HG03342 (cell line): ENCODE measurements around the gene PDE4B.
"Not testable (repeated sequence)": the region's sequence is repeated elsewhere in the genome, so short reads cannot be mapped to it uniquely, and the experiment has no call there.

Experiments
- ATAC-seq: cut with Tn5 transposase; IDR thresholded peaks from one replicate; pipeline ENCODE4 v1.9.1; 2021; ENCODE audit warnings: mild to moderate bottlenecking, moderate library complexity; ENCODE audit not compliant: unreplicated experiment

Gene PDE4B

GRCh38 chr1:66108624-66109023, 315.9 kb downstream of the PDE4B start:
- no peak for ATAC-seq

DNA sequence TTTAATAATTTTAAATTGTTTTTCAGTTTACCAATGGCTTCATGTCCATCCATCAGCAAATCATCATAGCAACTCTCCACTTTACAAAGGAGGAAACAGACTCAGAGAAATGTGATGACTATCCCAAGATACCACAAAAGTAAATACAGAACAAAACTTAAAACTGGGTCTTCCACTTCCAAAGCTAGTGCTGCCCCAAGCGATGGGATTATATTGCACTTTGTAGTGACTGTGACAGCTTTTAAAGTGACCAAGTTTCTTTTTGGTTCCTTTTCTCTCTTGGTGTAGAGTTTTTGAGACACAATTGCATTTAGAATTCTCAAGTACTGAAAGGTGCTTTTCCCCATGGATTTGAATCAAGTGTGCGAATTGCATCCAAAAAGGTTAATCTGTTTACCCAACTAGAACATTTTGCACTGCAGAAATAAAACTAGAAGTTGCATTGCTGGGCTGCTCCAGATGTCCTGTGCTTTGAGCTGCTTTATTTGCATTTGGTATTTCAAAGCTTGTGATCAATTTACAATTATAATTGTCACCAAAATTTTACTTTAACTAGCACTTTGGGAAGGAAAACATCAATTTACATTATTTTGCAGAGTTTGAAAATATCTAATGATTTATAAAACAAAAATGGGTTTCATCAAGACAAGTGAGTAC, 320.2 kb downstream of the PDE4B start:
- no peak for ATAC-seq

GRCh38 chr1:66119148-66119547, 326.5 kb downstream of the PDE4B start:
- no peak for ATAC-seq

- no peak for ATAC-seq
These were observed 332.0 kb downstream of the PDE4B start for GRCh38 chr1:66124670-66125069.

DNA sequence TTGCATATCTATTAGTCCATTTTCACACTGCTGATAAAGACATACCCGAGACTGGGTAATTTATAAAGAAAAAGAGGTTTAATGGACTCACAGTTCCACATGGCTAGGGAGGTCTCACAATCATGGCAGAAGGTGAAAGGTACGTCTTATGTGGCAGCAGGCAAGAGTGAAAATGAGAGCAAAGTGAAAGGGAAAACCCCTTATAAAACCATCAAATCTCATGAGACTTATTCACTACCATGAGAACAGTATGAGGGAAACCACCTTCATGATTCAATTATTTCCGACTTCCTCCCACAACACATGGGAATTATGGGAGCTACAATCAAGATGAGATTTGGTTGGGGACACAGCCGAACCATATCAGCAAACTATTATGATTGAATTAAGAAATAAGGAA, 335.9 kb downstream of the PDE4B start:
- not testable (repeated sequence) for ATAC-seq

DNA sequence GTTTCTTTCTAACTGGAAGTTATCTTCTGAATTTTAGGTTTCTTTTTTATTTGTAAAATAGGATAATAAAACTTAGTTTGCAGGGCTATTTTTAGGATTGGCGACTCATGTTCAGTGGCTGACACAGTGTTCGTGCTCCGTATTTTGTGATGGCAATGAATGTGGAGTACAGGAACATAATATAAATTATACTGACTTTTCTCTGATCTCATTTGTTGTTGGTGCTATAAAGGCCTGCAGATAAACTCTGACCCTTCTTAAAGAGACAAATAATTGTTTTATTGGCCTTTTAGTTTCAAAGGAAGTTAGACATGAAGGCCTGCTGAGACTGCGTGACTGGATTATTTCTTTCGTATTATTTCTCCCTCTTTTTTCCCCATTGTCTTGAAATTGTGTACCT, 339.6 kb downstream of the PDE4B start:
- ATAC-seq: no peak

DNA sequence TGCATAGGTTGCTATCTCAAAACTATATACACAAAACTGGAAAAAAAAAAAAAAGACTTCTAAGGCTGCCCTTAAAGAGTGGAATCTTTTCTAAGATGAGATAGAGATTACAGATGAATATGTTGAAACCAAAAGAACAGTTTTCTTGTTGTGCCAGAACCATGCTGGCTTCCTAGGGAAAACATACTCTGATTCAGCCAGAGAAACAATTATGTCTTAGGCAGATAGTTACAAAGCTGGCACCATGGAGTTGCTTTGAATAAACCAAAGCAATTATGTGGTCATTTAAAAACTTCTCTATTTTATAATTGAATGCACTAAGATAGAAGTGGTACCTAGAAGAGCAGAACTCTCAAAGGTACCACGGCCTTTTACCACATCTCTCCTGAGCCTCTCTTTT, 341.3 kb downstream of the PDE4B start:
- ATAC-seq: no peak

GRCh38 chr1:66135161-66135560, 342.5 kb downstream of the PDE4B start:
- ATAC-seq: no peak

GRCh38 chr1:66136423-66136822, 343.7 kb downstream of the PDE4B start:
- ATAC-seq: not testable (repeated sequence)

GRCh38 chr1:66137235-66137634, 344.5 kb downstream of the PDE4B start:
- ATAC-seq: no peak

DNA sequence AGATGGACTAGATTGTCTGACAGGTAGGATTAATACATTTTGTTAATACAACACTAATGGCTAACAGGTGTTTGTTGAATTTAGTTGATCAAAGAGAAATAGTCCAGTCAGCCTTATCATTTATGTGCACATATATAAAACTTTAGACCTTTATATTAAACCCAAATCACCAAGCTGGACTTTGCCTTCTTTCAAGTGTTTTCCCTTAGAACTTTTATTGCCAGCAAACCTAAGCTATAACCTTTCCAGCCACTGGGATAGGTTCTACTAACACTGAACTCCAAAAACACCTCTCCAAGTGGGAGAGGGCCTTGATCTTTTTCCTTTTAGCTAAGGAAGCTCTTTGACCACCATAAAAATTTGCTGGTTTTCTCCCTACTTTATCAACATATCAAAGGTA, 345.9 kb downstream of the PDE4B start:
- no peak for ATAC-seq

GRCh38 chr1:66140072-66140471, 347.4 kb downstream of the PDE4B start:
- ATAC-seq: no peak

DNA sequence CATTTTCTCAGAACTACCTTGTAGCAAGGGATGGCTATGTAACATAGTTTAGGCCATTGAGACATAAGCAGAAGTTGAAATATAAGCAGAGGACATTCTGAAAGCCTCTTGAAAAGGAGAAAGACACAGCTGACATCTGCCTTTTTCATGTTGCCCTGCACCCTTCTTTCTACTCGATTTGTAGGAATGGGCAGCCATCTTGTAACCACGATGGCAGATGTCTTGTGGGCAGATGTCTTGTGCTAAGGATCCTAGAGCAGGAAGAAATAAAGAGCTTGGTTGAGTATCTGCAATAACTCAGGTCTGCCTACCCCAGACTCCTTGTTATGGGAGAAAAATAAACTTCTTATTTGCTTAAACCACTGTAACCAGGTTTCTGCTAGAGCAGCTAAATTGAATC, 351.0 kb downstream of the PDE4B start:
- no peak for ATAC-seq

- no peak for ATAC-seq
These were observed 354.6 kb downstream of the PDE4B start for GRCh38 chr1:66147226-66147835.

GRCh38 chr1:66152034-66152433, 359.3 kb downstream of the PDE4B start:
- no peak for ATAC-seq

- no peak for ATAC-seq
These were observed 361.7 kb downstream of the PDE4B start for GRCh38 chr1:66154394-66154793.

- ATAC-seq: no peak
These were observed 363.4 kb downstream of the PDE4B start for GRCh38 chr1:66156144-66156543.

GRCh38 chr1:66159800-66160199, 367.1 kb downstream of the PDE4B start:
- no peak for ATAC-seq

DNA sequence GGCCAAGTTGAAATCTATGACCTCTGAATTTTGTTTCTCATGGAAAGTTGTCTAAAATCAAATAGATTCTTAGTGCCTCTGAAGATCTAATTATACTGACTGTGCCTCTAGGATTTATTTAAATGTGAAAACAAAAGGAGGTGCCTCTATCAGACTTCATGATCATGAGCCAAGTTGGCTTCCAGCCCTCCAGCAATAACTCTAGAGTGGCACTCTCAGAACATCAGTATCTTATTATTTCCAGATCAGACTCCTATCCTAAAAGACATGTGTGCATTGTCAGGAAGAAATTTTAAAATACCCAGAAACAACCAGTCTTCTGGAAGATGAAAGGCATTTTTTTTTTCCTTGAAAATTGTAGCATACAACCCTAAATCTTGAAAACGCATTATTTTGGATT, 368.0 kb downstream of the PDE4B start:
- ATAC-seq: no peak

DNA sequence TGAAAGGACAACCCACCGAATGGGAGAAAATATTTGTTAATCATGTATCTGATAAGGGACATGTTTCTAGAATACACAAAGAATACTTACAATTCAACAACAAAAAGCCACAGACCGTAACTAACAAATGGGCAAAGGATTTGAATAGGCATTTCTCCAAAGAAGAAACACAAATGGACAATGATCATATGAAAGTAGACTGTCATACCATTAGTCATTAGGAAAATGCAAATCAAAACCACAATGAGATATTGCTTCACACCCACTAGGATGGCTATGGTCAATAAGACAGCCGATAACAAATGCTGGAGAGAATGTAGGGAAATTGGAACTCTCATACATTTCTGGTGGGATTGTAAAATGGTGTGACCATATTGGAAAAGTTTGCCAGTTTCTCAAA, 374.1 kb downstream of the PDE4B start:
- ATAC-seq: no peak

DNA sequence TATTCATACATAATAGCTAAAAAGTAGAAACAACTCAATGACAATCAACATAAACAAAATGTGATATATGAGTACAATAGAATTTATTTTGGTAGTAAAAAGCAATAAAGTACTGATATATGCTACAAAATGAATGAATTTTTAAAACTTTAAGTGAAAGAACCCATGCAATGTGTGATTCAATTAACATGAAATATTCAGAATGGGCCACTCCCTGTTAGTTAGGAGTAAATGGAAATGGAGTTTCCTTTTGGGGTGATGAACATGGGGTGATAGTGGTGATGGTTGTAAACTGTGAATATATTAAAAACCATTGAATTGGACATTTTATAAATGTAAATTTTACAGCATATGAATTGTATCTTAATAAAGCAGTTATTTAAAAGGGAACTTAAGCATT, 374.6 kb downstream of the PDE4B start:
- no peak for ATAC-seq

DNA sequence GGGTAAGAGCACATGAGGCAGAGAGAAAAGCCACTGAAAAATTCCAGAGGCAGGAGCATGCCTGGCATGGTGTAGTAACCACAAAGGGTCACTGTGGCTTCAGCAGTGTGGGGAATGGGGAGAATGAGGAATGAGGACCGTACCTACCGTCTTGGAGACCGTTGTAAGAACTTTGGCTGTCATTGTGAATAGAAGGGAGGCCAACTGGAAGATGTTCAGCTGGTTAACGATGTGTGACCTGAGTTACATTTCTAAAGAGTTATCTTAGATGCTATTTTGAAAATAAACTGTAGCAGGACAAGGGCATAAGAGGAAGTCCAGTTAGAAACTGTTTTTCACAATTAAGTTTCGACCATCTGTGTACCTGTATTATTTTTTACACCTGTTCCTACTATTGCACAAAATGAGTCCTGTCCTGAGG, 375.8 kb downstream of the PDE4B start:
- no peak for ATAC-seq
